K562 (cell line): ENCODE data around the gene APOM. TPM values are rescaled to one million over a fixed set of nuclear protein-coding genes. Genes with fewer than 3 reads are reported as not detected.

Experiments used
- ARID3B ChIP-seq: fragments of 250-450 bp; sonication (Bioruptor Pico); IDR thresholded peaks from 2 replicates; pipeline ENCODE4 v1.4.0; 2020; ENCODE audit warnings: borderline replicate concordance
- ASH1L ChIP-seq: fragments of 450-650 bp; IDR thresholded peaks from 2 replicates; pipeline ENCODE4 v1.6.1; 2018; ENCODE audit warnings: borderline replicate concordance, mild to moderate bottlenecking, low read depth; ENCODE audit not compliant: partially characterized antibody
- BRCA1 ChIP-seq, 2 experiments: fragments of 450-650 bp in 1 of 2; sonication (generic) in 1 of 2; formaldehyde crosslinking in 1 of 2; IDR thresholded peaks; 2 replicates each; pipeline versions ENCODE4 v1.5.0 to v1.6.1; 2017 to 2020; ENCODE audit warnings: mild to moderate bottlenecking in 1 of 2, missing genetic modification reagents in 1 of 2
- CAMTA2 ChIP-seq: fragments of 250-450 bp; sonication (Bioruptor Pico); conservative IDR thresholded peaks from 2 replicates; pipeline ENCODE4 v1.5.1; 2022
- CC2D1A ChIP-seq: fragments of 450-650 bp; IDR thresholded peaks from 2 replicates; pipeline ENCODE4 v1.6.1; 2017; ENCODE audit warnings: mild to moderate bottlenecking
- GABPA ChIP-seq: fragments of 200-800 bp; sonication (Bioruptor generic); conservative IDR thresholded peaks from 2 replicates; pipeline ENCODE4 v1.6.1; 2016; ENCODE audit warnings: low read depth, missing genetic modification characterization, missing compliant biosample characterization
- HDAC8 ChIP-seq: fragments of 450-650 bp; IDR thresholded peaks from 2 replicates; pipeline ENCODE4 v1.6.1; 2016; ENCODE audit warnings: mild to moderate bottlenecking, missing genetic modification characterization, moderate library complexity, missing compliant biosample characterization
- HEY1 ChIP-seq: fragments of 250-450 bp; sonication (Bioruptor Pico); IDR thresholded peaks from 2 replicates; pipeline ENCODE4 v1.5.0; 2020; ENCODE audit warnings: mild to moderate bottlenecking, moderate library complexity, borderline replicate concordance
- MAFF ChIP-seq: IDR thresholded peaks from 2 replicates; pipeline ENCODE4 v1.6.1; 2012; ENCODE audit warnings: low read length, improper control_type of control experiment
- MYBL2 ChIP-seq, 2 experiments: fragments of 450-650 bp in 1 of 2; sonication (generic) in 1 of 2; formaldehyde crosslinking in 1 of 2; IDR thresholded peaks; 2 replicates each; pipeline versions ENCODE4 v1.6.1 to v1.8.1; 2017 to 2022; ENCODE audit warnings: borderline replicate concordance in 1 of 2, inconsistent platforms in 1 of 2, low read depth in 1 of 2, mild to moderate bottlenecking in 1 of 2, missing genetic modification reagents in 1 of 2, moderate library complexity in 1 of 2
- RAD21 ChIP-seq, 2 experiments: fragments of 250-450 bp in 1 of 2; fragments of 450-650 bp in 1 of 2; sonication (Bioruptor Pico) in 1 of 2; formaldehyde crosslinking in 1 of 2; IDR thresholded peaks in 1 of 2; conservative IDR thresholded peaks in 1 of 2; 2 replicates each; pipeline versions ENCODE4 v1.4.0 to v1.8.0; 2020 to 2022; ENCODE audit warnings: mild to moderate bottlenecking in 2 of 2, moderate library complexity in 1 of 2
- SRF ChIP-seq, 2 experiments: fragments of 250-450, 450-650 bp in 1 of 2; sonication (Bioruptor Pico) in 1 of 2; sonication (generic) in 1 of 2; formaldehyde crosslinking; IDR thresholded peaks; 2 replicates each; pipeline versions ENCODE4 v1.5.0 to v1.5.1; 2020 to 2022; ENCODE audit warnings: mild to moderate bottlenecking in 1 of 2, missing genetic modification reagents in 1 of 2
- ZNF584 ChIP-seq: fragments of 200-800 bp; sonication (Bioruptor generic); IDR thresholded peaks from 2 replicates; pipeline ENCODE4 v1.6.1; 2016; ENCODE audit warnings: low read depth, mild to moderate bottlenecking, missing genetic modification characterization, missing compliant biosample characterization
- ZNF780A ChIP-seq: fragments of 250-450 bp; sonication (Bioruptor Pico); IDR thresholded peaks from 2 replicates; pipeline ENCODE4 v1.5.0; 2021; ENCODE audit warnings: mild to moderate bottlenecking
- polyA plus RNA-seq, 8 experiments: library from polyadenylated mRNA; depleted of rRNA in 4 of 8; stranded (reverse) in 5 of 8; unstranded in 3 of 8; fragments of >200 nt; fragmentation: Nextera tagmentation in 2 of 8; fragmentation: Illumina TruSeq in 1 of 8; extraction: Ambion mirVana in 2 of 8; extraction: Trizol in 1 of 8; gene quantifications; 2 replicates each; pipeline versions ENCODE4 v1.2.1 to v1.2.3, GENCODE V29; 2011 to 2014; ENCODE audit warnings: inconsistent platforms in 1 of 8, missing spikeins in 1 of 8
- total RNA-seq, 7 experiments: library from RNA; depleted of rRNA in 6 of 7; stranded (reverse); fragments of >200 nt in 6 of 7; fragmentation: Illumina TruSeq in 2 of 7; extraction: Trizol in 2 of 7; gene quantifications; 2 replicates each; pipeline versions ENCODE4 v1.2.1 to v1.2.3, GENCODE V29; 2011 to 2021; ENCODE audit warnings: low replicate concordance in 1 of 7
- TF ChIP-seq, protein P1 (sequence below): fragments of 250-450 bp; sonication (Bioruptor Pico); IDR thresholded peaks from 2 replicates; pipeline ENCODE4 v1.5.0; 2021; ENCODE audit warnings: mild to moderate bottlenecking, borderline replicate concordance
- TF ChIP-seq, protein P2 (sequence below): fragments of 200-400 bp; formaldehyde crosslinking; IDR thresholded peaks from 2 replicates; pipeline ENCODE4 v1.6.1; 2017; ENCODE audit warnings: mild to moderate bottlenecking, low read depth, low read length, moderate library complexity
- TF ChIP-seq, protein P3 (sequence below): fragments of 450-650 bp; IDR thresholded peaks from 2 replicates; pipeline ENCODE4 v1.6.1; 2016; ENCODE audit warnings: missing biosample characterization, missing genetic modification characterization

Gene APOM
- total and polyA plus RNA-seq, 9 of the 15 experiments (the other 6 are each of a cell fraction or from before 2014, with no cell fraction given) = 5.7 to 24.3 (median 10.4) TPM

- TF ChIP-seq, protein P1, sequence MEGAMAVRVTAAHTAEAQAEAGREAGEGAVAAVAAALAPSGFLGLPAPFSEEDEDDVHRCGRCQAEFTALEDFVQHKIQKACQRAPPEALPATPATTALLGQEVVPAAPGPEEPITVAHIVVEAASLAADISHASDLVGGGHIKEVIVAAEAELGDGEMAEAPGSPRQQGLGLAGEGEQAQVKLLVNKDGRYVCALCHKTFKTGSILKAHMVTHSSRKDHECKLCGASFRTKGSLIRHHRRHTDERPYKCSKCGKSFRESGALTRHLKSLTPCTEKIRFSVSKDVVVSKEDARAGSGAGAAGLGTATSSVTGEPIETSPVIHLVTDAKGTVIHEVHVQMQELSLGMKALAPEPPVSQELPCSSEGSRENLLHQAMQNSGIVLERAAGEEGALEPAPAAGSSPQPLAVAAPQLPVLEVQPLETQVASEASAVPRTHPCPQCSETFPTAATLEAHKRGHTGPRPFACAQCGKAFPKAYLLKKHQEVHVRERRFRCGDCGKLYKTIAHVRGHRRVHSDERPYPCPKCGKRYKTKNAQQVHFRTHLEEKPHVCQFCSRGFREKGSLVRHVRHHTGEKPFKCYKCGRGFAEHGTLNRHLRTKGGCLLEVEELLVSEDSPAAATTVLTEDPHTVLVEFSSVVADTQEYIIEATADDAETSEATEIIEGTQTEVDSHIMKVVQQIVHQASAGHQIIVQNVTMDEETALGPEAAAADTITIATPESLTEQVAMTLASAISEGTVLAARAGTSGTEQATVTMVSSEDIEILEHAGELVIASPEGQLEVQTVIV (CRISPR knock-in tag) = no peak
- TF ChIP-seq BRCA1 (IDR thresholded peaks at IDR 0.05) = no peak
- no peak for TF ChIP-seq BRCA1 (CRISPR knock-in tag; IDR thresholded peaks at IDR 0.05)
- TF ChIP-seq ZNF584 (CRISPR knock-in tag) = no peak
- no peak for TF ChIP-seq ZNF780A (CRISPR knock-in tag)
- no peak for TF ChIP-seq HDAC8 (tag)
- TF ChIP-seq MYBL2 (IDR thresholded peaks at IDR 0.05; ENCODE audit: low read depth) = no peak
- TF ChIP-seq MYBL2 (CRISPR knock-in tag; IDR thresholded peaks at IDR 0.05; ENCODE audit: borderline replicate concordance) = no peak
- TF ChIP-seq RAD21 (CRISPR knock-in tag; conservative IDR thresholded peaks at IDR 0.05 in 1 of 2, IDR thresholded peaks at IDR 0.05 in 1 of 2) = no peak
- TF ChIP-seq, protein P2, sequence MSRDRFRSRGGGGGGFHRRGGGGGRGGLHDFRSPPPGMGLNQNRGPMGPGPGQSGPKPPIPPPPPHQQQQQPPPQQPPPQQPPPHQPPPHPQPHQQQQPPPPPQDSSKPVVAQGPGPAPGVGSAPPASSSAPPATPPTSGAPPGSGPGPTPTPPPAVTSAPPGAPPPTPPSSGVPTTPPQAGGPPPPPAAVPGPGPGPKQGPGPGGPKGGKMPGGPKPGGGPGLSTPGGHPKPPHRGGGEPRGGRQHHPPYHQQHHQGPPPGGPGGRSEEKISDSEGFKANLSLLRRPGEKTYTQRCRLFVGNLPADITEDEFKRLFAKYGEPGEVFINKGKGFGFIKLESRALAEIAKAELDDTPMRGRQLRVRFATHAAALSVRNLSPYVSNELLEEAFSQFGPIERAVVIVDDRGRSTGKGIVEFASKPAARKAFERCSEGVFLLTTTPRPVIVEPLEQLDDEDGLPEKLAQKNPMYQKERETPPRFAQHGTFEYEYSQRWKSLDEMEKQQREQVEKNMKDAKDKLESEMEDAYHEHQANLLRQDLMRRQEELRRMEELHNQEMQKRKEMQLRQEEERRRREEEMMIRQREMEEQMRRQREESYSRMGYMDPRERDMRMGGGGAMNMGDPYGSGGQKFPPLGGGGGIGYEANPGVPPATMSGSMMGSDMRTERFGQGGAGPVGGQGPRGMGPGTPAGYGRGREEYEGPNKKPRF = no peak
- TF ChIP-seq HEY1 = no peak
- no peak for TF ChIP-seq ASH1L
- TF ChIP-seq, protein P3, sequence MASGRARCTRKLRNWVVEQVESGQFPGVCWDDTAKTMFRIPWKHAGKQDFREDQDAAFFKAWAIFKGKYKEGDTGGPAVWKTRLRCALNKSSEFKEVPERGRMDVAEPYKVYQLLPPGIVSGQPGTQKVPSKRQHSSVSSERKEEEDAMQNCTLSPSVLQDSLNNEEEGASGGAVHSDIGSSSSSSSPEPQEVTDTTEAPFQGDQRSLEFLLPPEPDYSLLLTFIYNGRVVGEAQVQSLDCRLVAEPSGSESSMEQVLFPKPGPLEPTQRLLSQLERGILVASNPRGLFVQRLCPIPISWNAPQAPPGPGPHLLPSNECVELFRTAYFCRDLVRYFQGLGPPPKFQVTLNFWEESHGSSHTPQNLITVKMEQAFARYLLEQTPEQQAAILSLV = no peak
- 0 out of 2 replicates have a peak, but pooled peaks have one; percentile 44 for TF ChIP-seq ARID3B (CRISPR knock-in tag)
- no peak for TF ChIP-seq SRF (CRISPR knock-in tag; IDR thresholded peaks at IDR 0.05)
- TF ChIP-seq GABPA (tag) = no peak
- no peak for TF ChIP-seq MAFF
- TF ChIP-seq CAMTA2 (CRISPR knock-in tag) = no peak
- peak; percentile 36; the same call in 1 of the 2 replicates for TF ChIP-seq CC2D1A
Measured at GRCh38 chr6:31659649-31660380, 4.1 kb downstream of the APOM start (continued).
